ENCODE results near the gene CEP135. TPM values are rescaled to one million over a fixed set of nuclear protein-coding genes. Genes with fewer than 3 reads are reported as not detected.

Gene CEP135
- total and polyA plus RNA-seq, 4 donors, result 2.2 to 23.0 (median 5.1) TPM

- no peak for DNase-seq
- Histone ChIP-seq H3K9ac (ENCODE audit: insufficient read depth in 1 of 2, low read length in 2 of 2) (no peak overlapping the region), H3K4me3 (no peak overlapping the region), H3K9me3 (ENCODE audit: control insufficient read depth in 4 of 4, insufficient read depth in 3 of 4, low read length in 3 of 4) (no peaks in the 10 kb centered on the region), H3K27me3 (ENCODE audit: control insufficient read depth in 3 of 3, insufficient read depth in 3 of 3, low read length in 2 of 3) (no peaks in the 10 kb centered on the region), H3K27ac (ENCODE audit: low read depth in 1 of 2, low read length in 1 of 2) (no peak overlapping the region), H3K36me3 (ENCODE audit: control insufficient read depth in 4 of 4, insufficient read depth in 4 of 4, low read length in 4 of 4) (peaks cover 0 to 15% (median 5%) of the 10 kb centered on the region in 4 donors), H3K4me1 (ENCODE audit: control insufficient read depth in 5 of 5, insufficient read depth in 5 of 5, low read length in 5 of 5) (no peaks in the 10 kb centered on the region)
- no peak for ATAC-seq (ENCODE audit: insufficient read depth, low FRiP score)
- TF ChIP-seq CTCF (IDR thresholded peaks at IDR 0.05; ENCODE audit: control extremely low read depth, extremely low read depth), result no peak
These were observed 44.2 kb upstream of the CEP135 start for GRCh38 chr4:55904576-55904975.

GRCh38 chr4:55906323-55906722, 42.4 kb upstream of the CEP135 start:
- TF ChIP-seq CTCF (IDR thresholded peaks at IDR 0.05; ENCODE audit: control extremely low read depth, extremely low read depth), result no peak
- Histone ChIP-seq H3K4me3 (no peak overlapping the region), H3K27ac (ENCODE audit: low read depth in 1 of 2, low read length in 1 of 2) (no peak overlapping the region), H3K27me3 (ENCODE audit: control insufficient read depth in 3 of 3, insufficient read depth in 3 of 3, low read length in 2 of 3) (no peaks in the 10 kb centered on the region), H3K9me3 (ENCODE audit: control insufficient read depth in 4 of 4, insufficient read depth in 3 of 4, low read length in 3 of 4) (no peaks in the 10 kb centered on the region), H3K9ac (ENCODE audit: insufficient read depth in 1 of 2, low read length in 2 of 2) (no peak overlapping the region), H3K36me3 (ENCODE audit: control insufficient read depth in 4 of 4, insufficient read depth in 4 of 4, low read length in 4 of 4) (peaks cover 0 to 8% (median 5%) of the 10 kb centered on the region in 4 donors), H3K4me1 (ENCODE audit: control insufficient read depth in 5 of 5, insufficient read depth in 5 of 5, low read length in 5 of 5) (no peaks in the 10 kb centered on the region)
- WGBS, 2 donors, result 79 to 91% methylated on average over 6 of the region's 6 CpGs
- DNase-seq (no peak), ATAC-seq (ENCODE audit: insufficient read depth, low FRiP score) (no peak)

- Histone ChIP-seq H3K27ac (ENCODE audit: low read depth in 1 of 2, low read length in 1 of 2) (no peak overlapping the region), H3K9me3 (ENCODE audit: control insufficient read depth in 4 of 4, insufficient read depth in 3 of 4, low read length in 3 of 4) (no peaks in the 10 kb centered on the region), H3K4me3 (no peak overlapping the region), H3K27me3 (ENCODE audit: control insufficient read depth in 3 of 3, insufficient read depth in 3 of 3, low read length in 2 of 3) (no peaks in the 10 kb centered on the region), H3K9ac (ENCODE audit: insufficient read depth in 1 of 2, low read length in 2 of 2) (no peak overlapping the region), H3K4me1 (ENCODE audit: control insufficient read depth in 5 of 5, insufficient read depth in 5 of 5, low read length in 5 of 5) (no peaks in the 10 kb centered on the region), H3K36me3 (ENCODE audit: control insufficient read depth in 4 of 4, insufficient read depth in 4 of 4, low read length in 4 of 4) (peaks cover 0 to 8% (median 5%) of the 10 kb centered on the region in 4 donors)
- DNase-seq (no peak), ATAC-seq (ENCODE audit: insufficient read depth, low FRiP score) (no peak)
- 68 to 79% methylated on average over 3 of the region's 3 CpGs for WGBS, 2 donors
- TF ChIP-seq CTCF (IDR thresholded peaks at IDR 0.05; ENCODE audit: control extremely low read depth, extremely low read depth), result no peak
These were observed 41.8 kb upstream of the CEP135 start for GRCh38 chr4:55906989-55907388.

GRCh38 chr4:55907469-55907868, 41.3 kb upstream of the CEP135 start:
- Histone ChIP-seq H3K36me3 (ENCODE audit: control insufficient read depth in 4 of 4, insufficient read depth in 4 of 4, low read length in 4 of 4) (peaks cover 0 to 7% (median 4%) of the 10 kb centered on the region in 4 donors), H3K4me3 (no peak overlapping the region), H3K27me3 (ENCODE audit: control insufficient read depth in 3 of 3, insufficient read depth in 3 of 3, low read length in 2 of 3) (no peaks in the 10 kb centered on the region), H3K27ac (ENCODE audit: low read depth in 1 of 2, low read length in 1 of 2) (no peak overlapping the region), H3K9ac (ENCODE audit: insufficient read depth in 1 of 2, low read length in 2 of 2) (no peak overlapping the region), H3K4me1 (ENCODE audit: control insufficient read depth in 5 of 5, insufficient read depth in 5 of 5, low read length in 5 of 5) (no peaks in the 10 kb centered on the region), H3K9me3 (ENCODE audit: control insufficient read depth in 4 of 4, insufficient read depth in 3 of 4, low read length in 3 of 4) (no peaks in the 10 kb centered on the region)
- DNase-seq (no peak), ATAC-seq (ENCODE audit: insufficient read depth, low FRiP score) (no peak)
- TF ChIP-seq CTCF (IDR thresholded peaks at IDR 0.05; ENCODE audit: control extremely low read depth, extremely low read depth), result no peak
